Activated CD8-positive, alpha-beta memory T cell treated with anti-CD3 and anti-CD28 coated beads, Interleukin-2, amount 50 U/mL, for 48 hours (primary cell): ENCODE results near the gene PDE4B.
"Not testable (repeated sequence)": the region's sequence is repeated elsewhere in the genome, so short reads cannot be mapped to it uniquely, and the experiment has no call there.

Source experiments
- DNase-seq: peaks from one replicate; pipeline ENCODE4 v3.0.0-alpha.2; 2020

Gene PDE4B

GRCh38 chr1:65958561-65959350 is 166.1 kb downstream of the PDE4B start:
- DNase-seq, result no peak

- no peak for DNase-seq
Measured at GRCh38 chr1:65959896-65960567, 167.3 kb downstream of the PDE4B start.

- DNase-seq, result no peak
Measured at GRCh38 chr1:65963156-65963888, 170.6 kb downstream of the PDE4B start.

DNA sequence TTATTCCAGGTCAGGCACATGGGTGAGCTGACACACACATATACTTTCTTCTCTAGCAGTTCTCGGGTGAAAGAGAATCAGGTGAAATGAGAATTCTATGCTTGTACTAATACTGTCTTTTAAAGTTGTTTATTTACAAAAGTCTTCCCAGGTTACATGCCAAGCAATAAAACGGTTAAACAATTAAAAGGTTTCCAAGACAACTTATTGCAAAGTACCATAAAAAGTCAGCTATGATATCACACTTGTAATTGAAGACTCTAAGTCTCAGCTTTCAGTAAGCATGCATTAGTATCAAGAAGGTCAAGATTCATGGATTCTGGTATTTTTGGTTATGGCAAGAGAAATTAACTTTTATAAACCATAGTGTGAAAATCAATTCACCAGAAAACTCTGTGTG is 171.4 kb downstream of the PDE4B start:
- no peak for DNase-seq

DNA sequence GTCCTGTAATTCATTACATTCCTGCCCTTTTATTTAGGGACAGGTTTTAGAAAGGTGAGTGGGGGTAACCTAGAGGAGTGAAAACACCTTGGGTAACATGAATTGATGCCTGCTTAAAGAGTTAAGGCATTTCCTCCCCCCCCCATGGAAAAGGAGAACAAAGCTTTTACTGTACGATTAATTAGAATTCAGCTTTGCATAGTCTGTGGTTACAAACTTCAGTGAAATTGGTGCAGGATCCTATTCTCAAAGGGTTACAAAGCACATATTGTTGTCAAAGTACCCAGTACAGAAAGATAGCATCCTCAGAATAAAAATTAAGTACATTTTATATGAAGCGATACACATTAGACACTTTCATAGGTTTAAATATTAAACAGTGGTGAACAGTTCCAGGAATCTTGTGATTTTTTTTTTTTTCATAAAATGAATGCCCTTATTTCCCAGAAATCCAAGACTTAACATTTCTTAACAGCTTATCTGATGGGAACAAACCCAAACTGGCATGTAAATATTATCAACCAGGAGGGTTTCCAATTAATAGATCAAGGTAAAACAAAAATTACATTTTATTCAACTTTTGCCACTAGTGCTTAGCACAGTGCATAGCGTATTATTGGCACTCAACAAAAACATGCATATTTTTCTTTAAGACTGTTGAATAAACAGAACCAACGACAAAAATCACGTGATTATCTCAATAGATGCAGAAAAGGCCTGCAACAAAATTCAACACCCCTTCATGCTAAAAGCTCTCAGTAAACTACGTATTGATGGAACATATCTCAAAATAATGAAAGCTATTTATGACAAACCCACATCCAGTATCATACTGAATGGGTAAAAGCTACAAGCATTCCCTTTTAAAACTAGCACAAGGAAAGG is 172.7 kb downstream of the PDE4B start:
- DNase-seq, result no peak

GRCh38 chr1:65967492-65967891 is 174.8 kb downstream of the PDE4B start:
- not testable (repeated sequence) for DNase-seq

DNA sequence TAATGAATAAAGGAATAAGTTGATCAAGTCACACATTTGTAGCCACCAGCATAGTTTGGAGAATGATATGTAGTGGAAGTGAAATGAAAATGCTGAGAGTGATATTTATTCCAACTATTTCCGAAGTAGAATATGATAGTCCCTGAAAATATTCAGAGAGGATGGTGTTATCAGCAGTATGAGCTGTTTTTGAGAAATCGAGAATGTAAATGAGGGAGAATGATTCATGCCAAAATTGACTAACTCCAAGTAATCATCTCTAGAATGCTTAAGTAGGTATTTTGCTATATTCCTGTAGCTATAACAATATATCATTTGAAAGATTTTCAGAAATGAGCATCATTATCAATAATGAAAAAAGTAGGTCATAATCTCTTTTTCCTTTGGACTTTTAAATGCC is 178.9 kb downstream of the PDE4B start:
- DNase-seq, result no peak

DNA sequence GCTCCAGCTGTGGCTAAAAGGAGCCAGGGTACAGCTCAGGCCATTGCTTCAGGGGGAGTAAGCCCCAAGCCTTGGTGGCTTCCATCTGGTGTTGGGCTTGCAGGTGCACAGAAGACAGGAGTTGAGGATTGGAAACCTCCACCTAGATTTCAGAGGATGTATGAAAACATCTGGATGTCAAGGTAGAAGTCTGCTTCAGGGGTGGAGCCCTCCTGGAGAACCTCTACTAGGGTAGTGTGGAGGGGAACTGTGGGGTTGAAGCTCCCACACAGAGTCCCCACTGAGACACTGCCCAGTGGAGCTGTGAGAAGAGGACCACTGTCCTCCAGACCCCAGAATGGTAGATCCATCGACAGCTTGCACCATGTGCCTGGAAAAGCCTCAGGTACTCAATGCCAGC is 183.0 kb downstream of the PDE4B start:
- DNase-seq, result no peak

GRCh38 chr1:65979136-65980044 is 186.7 kb downstream of the PDE4B start:
- no peak for DNase-seq

GRCh38 chr1:65980237-65980636 is 187.5 kb downstream of the PDE4B start:
- no peak for DNase-seq

- DNase-seq, result no peak
Measured at GRCh38 chr1:65983500-65983899, 190.8 kb downstream of the PDE4B start.

DNA sequence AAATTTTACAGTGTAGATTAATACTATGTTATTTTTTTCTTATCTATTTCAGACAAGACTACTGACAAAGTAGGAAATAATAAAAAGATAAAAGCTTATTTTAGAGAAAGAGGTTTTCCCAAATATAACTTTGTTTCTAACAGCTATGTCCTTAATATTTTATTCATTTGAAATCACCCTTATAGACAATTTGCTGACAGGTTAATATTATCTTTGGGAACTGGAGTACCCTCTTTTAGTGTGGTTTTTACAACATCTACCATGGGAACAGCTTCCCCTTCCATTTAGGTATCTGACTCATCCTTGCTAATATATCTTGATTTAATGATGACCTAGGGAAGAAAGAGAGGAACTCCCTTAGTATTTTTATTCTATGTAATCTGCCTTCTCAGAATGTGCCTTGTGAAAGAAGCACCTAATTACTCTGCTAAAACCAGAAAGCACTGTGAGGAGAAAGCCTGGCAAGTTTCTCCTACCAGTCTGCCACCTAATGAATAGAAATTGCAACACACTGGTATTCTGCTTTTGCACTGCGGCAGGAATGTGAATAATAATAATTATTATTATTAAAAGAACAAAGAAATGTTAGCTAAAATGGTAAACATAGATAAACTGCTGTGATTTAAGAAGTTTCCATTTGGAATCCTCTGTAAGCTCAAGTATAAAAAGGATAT is 192.8 kb downstream of the PDE4B start:
- DNase-seq, result no peak

- no peak for DNase-seq
Measured at GRCh38 chr1:65986146-65986545, 193.5 kb downstream of the PDE4B start.

DNA sequence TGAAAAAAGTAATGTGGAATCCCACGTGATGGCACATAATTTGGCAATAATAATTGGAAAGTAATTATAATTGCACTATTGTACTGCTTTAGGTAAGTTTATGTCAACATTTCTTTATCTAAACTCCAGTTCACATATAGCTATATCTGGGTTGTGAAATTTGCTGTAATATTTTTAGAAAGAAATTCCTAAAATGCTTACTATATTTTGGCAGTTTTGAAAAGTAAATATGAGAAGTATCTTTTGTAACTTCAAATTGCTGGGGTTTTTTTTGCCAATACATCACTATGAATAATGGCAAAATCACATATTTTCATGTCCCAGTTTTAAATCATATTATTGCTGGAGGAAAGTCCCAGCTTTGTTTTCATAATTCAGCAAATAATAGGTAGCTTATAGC is 197.5 kb downstream of the PDE4B start:
- no peak for DNase-seq

DNA sequence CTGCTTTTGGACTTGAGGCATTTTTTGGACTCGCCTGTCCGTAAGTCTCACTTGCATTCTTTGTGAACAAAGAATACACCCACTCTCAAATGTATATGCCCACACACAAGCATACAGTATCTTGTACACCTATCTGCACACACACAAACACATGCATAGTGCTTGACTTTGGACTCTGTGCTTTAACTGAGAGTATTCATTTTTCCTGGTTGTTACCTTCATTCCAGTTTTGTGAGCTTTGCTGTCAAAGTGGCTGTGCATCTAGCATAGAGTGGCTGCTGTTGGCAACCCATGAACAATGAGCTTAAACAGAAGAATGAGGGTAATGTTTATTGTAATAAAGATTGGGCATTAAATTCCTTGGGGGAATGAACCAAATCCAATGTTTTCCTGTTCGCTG is 199.0 kb downstream of the PDE4B start:
- no peak for DNase-seq

DNA sequence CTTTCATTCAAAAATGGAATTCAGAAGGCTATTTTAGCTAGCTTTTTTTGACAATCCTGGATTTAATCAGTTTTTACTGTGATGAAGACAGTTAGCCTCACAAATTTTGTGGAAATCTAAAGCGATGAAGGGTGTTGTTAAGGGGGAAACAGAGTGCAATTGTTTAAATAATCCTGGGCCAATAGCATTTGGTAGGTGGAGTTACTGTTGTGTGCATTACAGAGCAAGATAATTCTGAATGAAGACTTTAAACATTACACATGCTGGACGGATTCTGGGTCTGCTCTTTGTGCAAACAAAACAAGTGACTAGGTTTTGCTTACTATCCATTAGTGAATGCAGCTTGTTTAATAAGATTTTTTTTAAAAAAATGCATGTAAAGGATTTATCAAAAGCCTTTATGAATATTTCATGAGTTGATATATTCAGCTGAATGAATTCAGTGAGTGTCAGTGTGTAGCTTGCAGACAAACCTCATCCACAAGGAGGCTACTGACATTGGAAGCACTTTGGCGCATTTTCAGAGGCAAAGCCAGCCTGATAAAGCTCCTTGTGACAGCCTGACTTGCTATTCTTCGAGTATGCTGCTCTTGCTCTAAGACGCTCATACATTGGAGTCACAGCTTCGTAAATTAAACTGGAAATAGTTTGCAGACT is 199.6 kb downstream of the PDE4B start:
- no peak for DNase-seq

DNA sequence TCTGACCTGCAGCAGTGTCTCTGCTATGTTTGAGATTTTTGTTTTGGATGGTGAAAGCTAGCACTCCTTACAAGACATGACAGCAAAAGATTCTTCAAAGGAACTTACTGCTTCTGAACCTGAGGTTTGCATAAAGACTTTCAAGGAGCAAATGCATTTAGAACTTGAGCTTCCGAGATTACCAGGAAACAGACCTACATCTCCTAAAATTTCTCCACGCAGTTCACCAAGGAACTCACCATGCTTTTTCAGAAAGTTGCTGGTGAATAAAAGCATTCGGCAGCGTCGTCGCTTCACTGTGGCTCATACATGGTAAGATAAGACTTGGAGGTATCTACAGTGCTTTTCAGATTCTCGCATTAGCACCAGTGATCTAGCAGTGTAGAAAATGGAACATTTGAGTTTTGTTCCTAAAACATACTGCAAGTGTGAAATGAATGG is 200.2 kb downstream of the PDE4B start:
- DNase-seq, result no peak

DNA sequence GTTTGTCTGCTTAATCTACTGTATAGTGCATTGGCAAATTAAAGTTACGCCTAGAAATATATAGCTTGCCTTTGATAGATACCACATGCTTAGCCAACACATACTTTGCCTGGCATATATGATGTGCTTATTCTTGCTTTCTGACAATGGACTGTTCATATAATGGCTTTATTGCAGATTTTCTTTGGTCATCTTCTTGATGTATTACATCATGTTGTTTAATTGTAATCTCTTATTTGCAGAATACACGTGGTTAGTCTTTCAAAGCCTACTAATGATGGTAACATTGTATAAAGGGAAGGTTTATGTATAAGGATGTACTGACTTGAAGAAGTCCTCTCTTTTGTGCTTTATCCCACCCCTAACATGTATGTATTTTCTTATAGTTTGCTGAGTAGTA is 201.5 kb downstream of the PDE4B start:
- DNase-seq, result no peak

DNA sequence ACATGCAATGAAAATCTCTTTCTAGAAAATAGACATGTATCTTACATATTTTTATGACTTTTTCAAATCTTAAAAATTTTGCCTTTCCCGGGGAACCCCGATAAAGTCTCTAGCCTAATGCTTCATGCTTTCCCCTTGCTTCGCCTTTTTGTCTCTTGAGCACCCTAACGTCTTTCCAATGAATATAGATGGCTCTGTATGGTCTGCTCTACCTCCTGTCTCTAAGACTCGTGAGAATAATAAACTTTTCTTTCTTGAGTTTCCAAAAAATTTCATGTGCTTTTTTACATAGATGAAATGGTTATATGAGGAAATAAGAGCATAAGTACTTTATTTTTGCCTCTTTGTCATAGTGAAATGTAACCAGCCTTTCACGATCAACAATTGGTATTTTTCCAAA is 202.6 kb downstream of the PDE4B start:
- no peak for DNase-seq

- DNase-seq, result no peak
Measured at GRCh38 chr1:65995928-65996327, 203.2 kb downstream of the PDE4B start.

DNA sequence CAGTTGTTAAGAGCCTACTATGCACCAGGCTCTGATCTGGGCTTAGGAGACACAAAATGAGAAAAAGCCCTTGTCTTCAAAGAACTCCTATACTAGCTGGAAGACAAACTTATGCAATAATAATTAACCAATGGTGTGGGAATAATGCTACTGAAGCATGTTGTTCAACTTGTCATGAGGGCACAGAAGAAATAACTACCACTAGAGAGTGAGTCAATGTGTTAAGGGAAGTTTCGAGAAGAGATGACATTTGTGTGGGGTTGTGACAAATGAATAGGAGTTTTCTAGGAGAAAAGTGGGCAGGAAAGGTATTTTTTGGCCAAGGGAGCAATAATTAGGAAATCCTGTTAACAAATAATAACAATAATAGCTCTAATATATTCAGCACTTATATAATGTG is 205.0 kb downstream of the PDE4B start:
- DNase-seq, result no peak
